ENCODE measurements around the gene CCDC88A.
"Not testable (repeated sequence)": the region's sequence is repeated elsewhere in the genome, so short reads cannot be mapped to it uniquely, and the experiment has no call there.

The CCDC88A gene

DNA sequence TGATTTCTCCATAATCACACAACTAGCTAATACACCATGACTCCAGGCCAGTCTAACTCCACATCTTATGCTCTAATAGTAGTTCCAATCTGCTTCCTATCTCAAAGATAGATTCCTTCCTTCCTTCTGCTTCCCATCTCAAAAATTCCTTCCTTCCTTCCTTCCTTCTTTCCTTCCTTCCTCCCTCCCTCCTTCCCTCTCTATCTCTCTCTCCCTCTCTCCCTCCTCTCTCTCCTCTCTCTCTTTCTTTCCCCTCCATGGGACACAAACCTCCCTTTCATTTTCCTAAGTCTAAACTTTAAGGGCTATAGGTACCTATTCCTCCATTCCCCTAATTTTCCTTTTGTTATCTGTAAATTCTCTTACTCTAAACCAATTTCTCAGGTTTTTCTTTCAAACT is 62.5 kb downstream of the CCDC88A start:
- Histone ChIP-seq H3K4me3 (ENCODE audit: low read depth, low read length, poor library complexity, severe bottlenecking) (no peak overlapping the region), H4K20me1 (ENCODE audit: insufficient read depth, low read length) (no peaks in the 10 kb centered on the region), H3F3A (ENCODE audit: insufficient read depth, low read length) (peaks cover 2% of the 10 kb centered on the region; the same call in 1 of the 2 replicates), H3K27ac (ENCODE audit: low read depth, low read length, poor library complexity, severe bottlenecking) (no peak overlapping the region), H3K79me2 (ENCODE audit: insufficient read depth, low read length) (peaks cover 34% of the 10 kb centered on the region), H3K4me2 (ENCODE audit: low read length) (no peak overlapping the region), H3K4me1 (ENCODE audit: insufficient read depth, low read length, severe bottlenecking) (peaks cover 20% of the 10 kb centered on the region), H3K9me2 (ENCODE audit: low read depth, low read length) (no peaks in the 10 kb centered on the region), H3K9ac (ENCODE audit: low read length) (no peak overlapping the region), H3K36me3 (ENCODE audit: insufficient read depth, low read length) (peaks cover 91% of the 10 kb centered on the region), H3K9me3 (ENCODE audit: low read length) (no peaks in the 10 kb centered on the region), H2AFZ (ENCODE audit: low read length) (no peak overlapping the region), H3K27me3 (ENCODE audit: insufficient read depth, low read length) (no peaks in the 10 kb centered on the region)
- TF ChIP-seq, protein P1, sequence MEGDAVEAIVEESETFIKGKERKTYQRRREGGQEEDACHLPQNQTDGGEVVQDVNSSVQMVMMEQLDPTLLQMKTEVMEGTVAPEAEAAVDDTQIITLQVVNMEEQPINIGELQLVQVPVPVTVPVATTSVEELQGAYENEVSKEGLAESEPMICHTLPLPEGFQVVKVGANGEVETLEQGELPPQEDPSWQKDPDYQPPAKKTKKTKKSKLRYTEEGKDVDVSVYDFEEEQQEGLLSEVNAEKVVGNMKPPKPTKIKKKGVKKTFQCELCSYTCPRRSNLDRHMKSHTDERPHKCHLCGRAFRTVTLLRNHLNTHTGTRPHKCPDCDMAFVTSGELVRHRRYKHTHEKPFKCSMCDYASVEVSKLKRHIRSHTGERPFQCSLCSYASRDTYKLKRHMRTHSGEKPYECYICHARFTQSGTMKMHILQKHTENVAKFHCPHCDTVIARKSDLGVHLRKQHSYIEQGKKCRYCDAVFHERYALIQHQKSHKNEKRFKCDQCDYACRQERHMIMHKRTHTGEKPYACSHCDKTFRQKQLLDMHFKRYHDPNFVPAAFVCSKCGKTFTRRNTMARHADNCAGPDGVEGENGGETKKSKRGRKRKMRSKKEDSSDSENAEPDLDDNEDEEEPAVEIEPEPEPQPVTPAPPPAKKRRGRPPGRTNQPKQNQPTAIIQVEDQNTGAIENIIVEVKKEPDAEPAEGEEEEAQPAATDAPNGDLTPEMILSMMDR (IDR thresholded peaks at IDR 0.05; ENCODE audit: low read length), result no peak
- TF ChIP-seq EZH2 (IDR thresholded peaks at IDR 0.05; ENCODE audit: borderline replicate concordance, low read length), result no peak

DNA sequence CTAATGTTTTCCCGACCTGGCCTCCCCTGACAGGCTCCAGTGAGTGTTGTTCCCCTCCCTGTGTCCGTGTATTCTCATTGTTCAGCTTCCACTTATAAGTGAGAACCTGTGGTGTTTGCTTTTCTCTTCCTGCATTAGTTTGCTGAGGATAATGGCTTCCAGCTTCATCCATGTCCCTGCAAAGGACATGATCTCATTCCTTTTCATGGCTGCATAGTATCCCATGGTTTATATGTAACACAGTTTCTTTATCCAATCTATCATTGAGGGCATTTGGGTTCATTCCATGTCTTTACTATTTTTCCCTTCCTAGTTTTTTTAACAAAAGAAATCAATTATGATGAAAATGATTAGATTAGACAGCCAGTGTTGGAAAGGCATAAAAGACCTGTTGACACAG is 63.5 kb downstream of the CCDC88A start:
- not testable (repeated sequence) for H4K20me1 ChIP-seq (ENCODE audit: insufficient read depth, low read length); H2AFZ ChIP-seq (ENCODE audit: low read length)

DNA sequence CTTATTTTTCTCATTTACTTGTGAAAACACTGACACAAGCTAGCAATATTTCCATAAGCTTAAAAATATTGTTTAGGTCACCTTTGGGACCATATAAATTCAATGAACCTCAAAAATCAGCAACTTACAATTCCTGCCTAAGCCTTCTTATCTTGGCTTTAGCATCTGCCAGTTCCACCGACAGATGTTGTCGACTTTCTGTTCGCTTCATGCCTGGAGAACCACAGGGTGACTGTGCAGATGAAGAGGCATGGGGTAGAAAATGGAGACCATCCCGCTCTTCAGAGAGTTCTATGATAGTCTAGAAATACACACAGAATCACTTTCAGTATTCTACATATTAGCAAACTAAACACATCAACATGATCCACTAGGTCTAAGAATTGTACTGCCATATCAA is 64.2 kb downstream of the CCDC88A start:
- H2AFZ ChIP-seq (ENCODE audit: low read length), result no peak overlapping the region
- H3K27me3 ChIP-seq (ENCODE audit: insufficient read depth, low read length), result no peaks in the 10 kb centered on the region
- peaks cover 5% of the 10 kb centered on the region for H3K4me1 ChIP-seq (ENCODE audit: insufficient read depth, low read length, severe bottlenecking)
- H3K9ac ChIP-seq (ENCODE audit: low read length), result no peak overlapping the region
- peaks cover 27% of the 10 kb centered on the region for H3K79me2 ChIP-seq (ENCODE audit: insufficient read depth, low read length)
- no peaks in the 10 kb centered on the region for H3F3A ChIP-seq (ENCODE audit: insufficient read depth, low read length)
- no peak overlapping the region for H3K4me3 ChIP-seq (ENCODE audit: low read depth, low read length, poor library complexity, severe bottlenecking)
- H3K36me3 ChIP-seq (ENCODE audit: insufficient read depth, low read length), result peaks cover 94% of the 10 kb centered on the region
- H4K20me1 ChIP-seq (ENCODE audit: insufficient read depth, low read length), result no peaks in the 10 kb centered on the region
- H3K27ac ChIP-seq (ENCODE audit: low read depth, low read length, poor library complexity, severe bottlenecking), result no peak overlapping the region
- H3K9me2 ChIP-seq (ENCODE audit: low read depth, low read length), result no peaks in the 10 kb centered on the region
- no peak overlapping the region for H3K4me2 ChIP-seq (ENCODE audit: low read length)
- TF ChIP-seq EZH2 (IDR thresholded peaks at IDR 0.05; ENCODE audit: borderline replicate concordance, low read length), result no peak
- TF ChIP-seq, protein P1 (IDR thresholded peaks at IDR 0.05; ENCODE audit: low read length), result no peak
- H3K9me3 ChIP-seq (ENCODE audit: low read length), result peaks cover 3% of the 10 kb centered on the region; the same call in 1 of the 2 replicates

More for the DNA sequence above, 63.5 kb downstream of the CCDC88A start:
- H3K9me3 ChIP-seq (ENCODE audit: low read length); H3K27me3 ChIP-seq (ENCODE audit: insufficient read depth, low read length); H3K27ac ChIP-seq (ENCODE audit: low read depth, low read length, poor library complexity, severe bottlenecking); H3K9ac ChIP-seq (ENCODE audit: low read length); H3F3A ChIP-seq (ENCODE audit: insufficient read depth, low read length); H3K4me2 ChIP-seq (ENCODE audit: low read length); H3K9me2 ChIP-seq (ENCODE audit: low read depth, low read length); H3K4me1 ChIP-seq (ENCODE audit: insufficient read depth, low read length, severe bottlenecking); H3K4me3 ChIP-seq (ENCODE audit: low read depth, low read length, poor library complexity, severe bottlenecking): not testable (repeated sequence)
- H3K79me2 ChIP-seq (ENCODE audit: insufficient read depth, low read length), result peaks cover 29% of the 10 kb centered on the region
- H3K36me3 ChIP-seq (ENCODE audit: insufficient read depth, low read length), result peaks cover 94% of the 10 kb centered on the region

GRCh38 chr2:55351672-55352071 is 68.0 kb downstream of the CCDC88A start:
- Histone ChIP-seq H3K36me3 (ENCODE audit: insufficient read depth, low read length) (peaks cover 94% of the 10 kb centered on the region), H3K4me3 (ENCODE audit: low read depth, low read length, poor library complexity, severe bottlenecking) (no peak overlapping the region), H4K20me1 (ENCODE audit: insufficient read depth, low read length) (no peaks in the 10 kb centered on the region)

More at GRCh38 chr2:55351672-55352071, 68.0 kb downstream of the CCDC88A start:
- Histone ChIP-seq H3K9me2 (ENCODE audit: low read depth, low read length) (no peaks in the 10 kb centered on the region), H3K4me2 (ENCODE audit: low read length) (no peak overlapping the region), H3K79me2 (ENCODE audit: insufficient read depth, low read length) (peaks cover 6% of the 10 kb centered on the region), H3F3A (ENCODE audit: insufficient read depth, low read length) (no peaks in the 10 kb centered on the region), H3K9ac (ENCODE audit: low read length) (no peak overlapping the region), H3K27me3 (ENCODE audit: insufficient read depth, low read length) (no peaks in the 10 kb centered on the region), H3K9me3 (ENCODE audit: low read length) (peaks cover 3% of the 10 kb centered on the region; the same call in 1 of the 2 replicates), H2AFZ (ENCODE audit: low read length) (no peak overlapping the region), H3K4me1 (ENCODE audit: insufficient read depth, low read length, severe bottlenecking) (no peaks in the 10 kb centered on the region), H3K27ac (ENCODE audit: low read depth, low read length, poor library complexity, severe bottlenecking) (no peak overlapping the region)
- TF ChIP-seq EZH2 (IDR thresholded peaks at IDR 0.05; ENCODE audit: borderline replicate concordance, low read length), result no peak
- TF ChIP-seq, protein P1 (IDR thresholded peaks at IDR 0.05; ENCODE audit: low read length), result no peak
